ENCODE data around the gene IGFN1. TPM values are rescaled to one million over a fixed set of nuclear protein-coding genes. Genes with fewer than 3 reads are reported as not detected.
"Not testable (repeated sequence)": the region's sequence is repeated elsewhere in the genome, so short reads cannot be mapped to it uniquely, and the experiment has no call there.

Gene IGFN1
- total and polyA plus RNA-seq, 2 of the 8 experiments (the other 6 are each of a cell fraction or from before 2014, with no cell fraction given) = not detected

DNA sequence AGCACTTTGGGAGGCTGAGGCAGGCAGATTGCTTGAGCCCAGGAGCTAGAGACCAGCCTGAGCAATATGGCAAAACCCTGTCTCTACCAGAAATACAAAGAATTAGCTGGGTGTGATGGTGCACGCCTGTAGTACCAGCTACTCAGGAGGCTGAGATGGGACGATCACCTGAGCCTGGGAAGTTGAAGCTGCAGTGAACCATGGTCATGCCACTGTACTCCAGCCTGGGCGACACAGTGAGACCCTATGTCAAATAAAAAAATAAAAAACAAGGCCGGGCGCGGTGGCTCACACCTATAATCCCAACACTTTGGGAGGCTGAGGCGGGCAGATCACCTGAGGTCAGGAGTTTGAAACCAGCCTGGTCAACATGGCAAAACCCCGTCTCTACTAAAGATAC lies 27.6 kb upstream of the IGFN1 start:
- not testable (repeated sequence) for DNase-seq (ENCODE audit: low read depth in 1 of 2, low spot score in 2 of 2); H3K27ac ChIP-seq (ENCODE audit: low read depth, low read length); H3K23ac ChIP-seq (ENCODE audit: insufficient read length); H3K4me3 ChIP-seq (ENCODE audit: extremely low read depth in 1 of 4, insufficient read depth in 2 of 4, low read depth in 3 of 4, low read length in 4 of 4); H2BK120ac ChIP-seq (replicated peaks; ENCODE audit: low read depth, low read length); FAIRE-seq; H2AK5ac ChIP-seq (ENCODE audit: low read depth, low read length); H2BK12ac ChIP-seq (ENCODE audit: low read depth, low read length); H3K56ac ChIP-seq (replicated peaks; ENCODE audit: insufficient read length, low read depth, low read length); H3K4me2 ChIP-seq (ENCODE audit: insufficient read depth in 1 of 2, low read depth in 2 of 2, low read length in 2 of 2); H3K79me2 ChIP-seq (ENCODE audit: control insufficient read depth in 1 of 2, insufficient read depth in 2 of 2, low read length in 2 of 2); H3K4ac ChIP-seq (replicated peaks; ENCODE audit: insufficient read length, low read depth, low read length); H3K9me3 ChIP-seq (ENCODE audit: insufficient read depth in 2 of 2, low read depth in 1 of 2, low read length in 1 of 2); H3K79me1 ChIP-seq (ENCODE audit: low read depth, low read length); H3K36me3 ChIP-seq (ENCODE audit: control insufficient read depth in 2 of 4, insufficient read depth in 4 of 4, low read length in 3 of 4); H3K4me1 ChIP-seq (replicated peaks in 1 of 4; ENCODE audit: control insufficient read depth in 3 of 4, insufficient read depth in 4 of 4, low read length in 3 of 4); H4K5ac ChIP-seq (ENCODE audit: insufficient read length, low read depth, low read length); H4K8ac ChIP-seq (ENCODE audit: extremely low read depth, insufficient read depth, low read length); H2BK15ac ChIP-seq (ENCODE audit: low read length); H3K9ac ChIP-seq (replicated peaks in 1 of 4; ENCODE audit: extremely low read depth in 1 of 4, low read depth in 3 of 4, low read length in 3 of 4); H2BK5ac ChIP-seq (ENCODE audit: low read depth, low read length); H2BK20ac ChIP-seq (ENCODE audit: low read length); H4K91ac ChIP-seq (replicated peaks; ENCODE audit: insufficient read length, low read length); H4K20me1 ChIP-seq (replicated peaks in 1 of 2; ENCODE audit: control insufficient read depth in 1 of 2, insufficient read depth in 2 of 2, low read length in 2 of 2); H2AFZ ChIP-seq (ENCODE audit: low read length); H3K18ac ChIP-seq (ENCODE audit: extremely low read depth, low read length); H3K27me3 ChIP-seq (replicated peaks in 1 of 4; ENCODE audit: control insufficient read depth in 3 of 4, extremely low read depth in 1 of 4, insufficient read depth in 3 of 4, low read length in 3 of 4); H3K23me2 ChIP-seq (ENCODE audit: low read depth, low read length); H3K14ac ChIP-seq (ENCODE audit: insufficient read length)
- 93% methylated on average over 8 of the region's 8 CpGs; no CpG with 5 or more reads in 1 of the 2 experiments for WGBS, 2 experiments (ENCODE audit: extremely low coverage in 1 of 2, insufficient coverage in 1 of 2, insufficient read length in 1 of 2, insufficient replicate concordance in 2 of 2, low coverage in 1 of 2, low lambda C conversion rate in 2 of 2, missing lambda C conversion rate in 1 of 2)
- ChIA-PET POLR2A (ENCODE audit: partially characterized antibody) (interaction anchor here (1.1 to 1.5 kb wide), 3 partner anchors 14 to 25 kb away, joined by 3 read pairs; no protein-coding TSS in a partner anchor), CTCF (ENCODE audit: partially characterized antibody) (interaction anchor here (1.2 kb wide), 1 partner anchor 91 kb away, joined by 4 read pairs; no protein-coding TSS in a partner anchor)

Measured in H1 (cell line).